OCI-LY3 (cell line): ENCODE measurements around the gene LAMB3.

ENCODE experiments used
- H2AFZ ChIP-seq: fragments of 200-600, 300-600 bp; shearing (Covaris generic); 2 replicates; pipeline ENCODE4 v1.6.0; 2014; ENCODE audit warnings: antibody characterized with exemption, low read depth, low read length
- H3K27ac ChIP-seq: fragments of 200-600, 300-600 bp; sonication (generic); 2 replicates; pipeline ENCODE4 v1.5.1; 2014; ENCODE audit warnings: mild to moderate bottlenecking, low read length, moderate library complexity, mixed read lengths
- H3K27me3 ChIP-seq: fragments of 200-600, 300-600 bp; sonication (generic); 2 replicates; pipeline ENCODE4 v1.6.1; 2014; ENCODE audit warnings: low read depth, low read length, mixed read lengths
- H3K36me3 ChIP-seq: fragments of 200-600, 300-600 bp; sonication (generic); replicated peaks from 2 replicates; pipeline ENCODE3; 2014; ENCODE audit warnings: low read depth, low read length, mixed read lengths
- H3K4me1 ChIP-seq: fragments of 300-600, 200-600 bp; sonication (generic); 2 replicates; pipeline ENCODE4 v1.6.1; 2014; ENCODE audit warnings: low read length, mixed read lengths
- H3K4me2 ChIP-seq: fragments of 200-600, 300-600 bp; sonication (generic); 2 replicates; pipeline ENCODE4 v1.6.1; 2014; ENCODE audit warnings: low read length, mixed read lengths
- H3K4me3 ChIP-seq: fragments of 300-600, 200-600 bp; sonication (generic); 2 replicates; pipeline ENCODE4 v1.5.1; 2014; ENCODE audit warnings: antibody characterized with exemption, mild to moderate bottlenecking, low read length, moderate library complexity
- H3K79me2 ChIP-seq: fragments of 300-600, 200-600 bp; shearing (Covaris generic); 2 replicates; pipeline ENCODE4 v1.6.1; 2014; ENCODE audit warnings: mild to moderate bottlenecking, low read length, mixed read lengths
- H3K9ac ChIP-seq: fragments of 300-600, 200-600 bp; shearing (Covaris generic); 2 replicates; pipeline ENCODE4 v1.6.0; 2014; ENCODE audit warnings: mild to moderate bottlenecking, low read length, moderate library complexity
- H3K9me3 ChIP-seq: fragments of 200-600, 300-600 bp; shearing (Covaris generic); 2 replicates; pipeline ENCODE4 v1.6.1; 2014; ENCODE audit warnings: low read length, mixed read lengths; ENCODE audit not compliant: insufficient read depth
- H4K20me1 ChIP-seq: fragments of 200-600, 300-600 bp; sonication (generic); 2 replicates; pipeline ENCODE4 v1.6.1; 2016; ENCODE audit warnings: low read length, mixed read lengths; ENCODE audit not compliant: insufficient read depth
- EZH2phosphoT487 ChIP-seq: fragments of 200-600 bp; shearing (Covaris generic); IDR thresholded peaks from 2 replicates; pipeline ENCODE4 v1.6.1; 2018; ENCODE audit warnings: antibody characterized with exemption, mixed run types, low read depth
- TF ChIP-seq, protein P1 (sequence below): fragments of 200-600, 300-600 bp; sonication (generic); IDR thresholded peaks from 2 replicates; pipeline ENCODE4 v1.5.1; 2014; ENCODE audit warnings: antibody characterized with exemption, low read length, low read depth

LAMB3 gene

DNA sequence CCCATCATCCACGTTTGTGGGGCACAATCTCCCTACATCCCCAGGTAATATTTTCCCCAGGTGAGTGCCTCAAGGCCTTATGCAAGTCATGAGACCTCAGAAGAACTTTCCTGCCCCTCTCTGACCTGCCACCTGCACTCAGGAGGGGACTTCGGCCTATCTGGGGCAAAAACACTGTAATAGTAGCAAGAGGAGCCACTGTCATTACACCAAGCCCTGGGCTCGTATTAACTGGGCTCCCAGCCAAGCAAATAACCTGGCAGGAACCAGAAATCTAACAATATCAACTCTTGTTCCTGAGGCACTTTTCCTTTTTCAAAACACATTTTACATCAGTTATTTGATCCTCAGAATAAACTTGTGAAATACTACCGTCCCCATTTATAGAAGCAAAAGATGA lies 30.9 kb downstream of the LAMB3 start:
- Histone ChIP-seq H3K4me1 (peaks cover 8% of the 10 kb centered on the region), H3K9ac (no peak overlapping the region), H2AFZ (no peak overlapping the region), H3K4me2 (no peak overlapping the region), H4K20me1 (no peaks in the 10 kb centered on the region), H3K79me2 (no peaks in the 10 kb centered on the region), H3K9me3 (no peaks in the 10 kb centered on the region), H3K27me3 (0 out of 2 replicates have a peak, but pooled peaks cover 5% of the 10 kb centered on the region), H3K4me3 (no peak overlapping the region), H3K27ac (no peak overlapping the region), H3K36me3 (no peaks in the 10 kb centered on the region)
- TF ChIP-seq, protein P1, sequence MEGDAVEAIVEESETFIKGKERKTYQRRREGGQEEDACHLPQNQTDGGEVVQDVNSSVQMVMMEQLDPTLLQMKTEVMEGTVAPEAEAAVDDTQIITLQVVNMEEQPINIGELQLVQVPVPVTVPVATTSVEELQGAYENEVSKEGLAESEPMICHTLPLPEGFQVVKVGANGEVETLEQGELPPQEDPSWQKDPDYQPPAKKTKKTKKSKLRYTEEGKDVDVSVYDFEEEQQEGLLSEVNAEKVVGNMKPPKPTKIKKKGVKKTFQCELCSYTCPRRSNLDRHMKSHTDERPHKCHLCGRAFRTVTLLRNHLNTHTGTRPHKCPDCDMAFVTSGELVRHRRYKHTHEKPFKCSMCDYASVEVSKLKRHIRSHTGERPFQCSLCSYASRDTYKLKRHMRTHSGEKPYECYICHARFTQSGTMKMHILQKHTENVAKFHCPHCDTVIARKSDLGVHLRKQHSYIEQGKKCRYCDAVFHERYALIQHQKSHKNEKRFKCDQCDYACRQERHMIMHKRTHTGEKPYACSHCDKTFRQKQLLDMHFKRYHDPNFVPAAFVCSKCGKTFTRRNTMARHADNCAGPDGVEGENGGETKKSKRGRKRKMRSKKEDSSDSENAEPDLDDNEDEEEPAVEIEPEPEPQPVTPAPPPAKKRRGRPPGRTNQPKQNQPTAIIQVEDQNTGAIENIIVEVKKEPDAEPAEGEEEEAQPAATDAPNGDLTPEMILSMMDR = no peak
- TF ChIP-seq EZH2phosphoT487 = no peak

DNA sequence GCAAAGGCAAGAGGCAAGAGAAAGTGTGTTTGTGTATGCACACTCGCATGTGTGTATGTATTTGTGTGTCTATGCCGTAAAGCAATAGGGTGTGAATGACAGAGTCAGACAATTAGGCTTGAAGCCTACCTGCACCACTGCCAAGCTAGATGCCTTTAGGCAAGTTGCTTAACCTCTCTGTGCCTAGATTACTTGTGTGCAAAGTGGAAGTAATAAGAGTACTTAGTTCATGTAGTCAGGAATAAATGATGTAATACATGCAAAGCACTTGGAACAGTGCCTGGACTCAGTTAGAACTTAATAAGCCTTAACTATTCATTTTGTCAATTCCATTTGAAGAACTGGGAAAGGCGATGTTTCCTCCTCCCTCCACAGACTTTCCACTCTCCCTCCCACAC lies 31.7 kb downstream of the LAMB3 start:
- no peak overlapping the region for H3K9ac ChIP-seq
- 0 out of 2 replicates have a peak, but pooled peaks cover 5% of the 10 kb centered on the region for H3K27me3 ChIP-seq
- H3K4me3 ChIP-seq = no peak overlapping the region
- H4K20me1 ChIP-seq = no peaks in the 10 kb centered on the region
- H3K36me3 ChIP-seq = no peaks in the 10 kb centered on the region
- H3K79me2 ChIP-seq = no peaks in the 10 kb centered on the region
- H3K27ac ChIP-seq = no peak overlapping the region
- H3K4me1 ChIP-seq = peaks cover 8% of the 10 kb centered on the region
- TF ChIP-seq EZH2phosphoT487 = no peak
- TF ChIP-seq, protein P1 = no peak
- H2AFZ ChIP-seq = no peak overlapping the region
- no peak overlapping the region for H3K4me2 ChIP-seq
- H3K9me3 ChIP-seq = no peaks in the 10 kb centered on the region

DNA sequence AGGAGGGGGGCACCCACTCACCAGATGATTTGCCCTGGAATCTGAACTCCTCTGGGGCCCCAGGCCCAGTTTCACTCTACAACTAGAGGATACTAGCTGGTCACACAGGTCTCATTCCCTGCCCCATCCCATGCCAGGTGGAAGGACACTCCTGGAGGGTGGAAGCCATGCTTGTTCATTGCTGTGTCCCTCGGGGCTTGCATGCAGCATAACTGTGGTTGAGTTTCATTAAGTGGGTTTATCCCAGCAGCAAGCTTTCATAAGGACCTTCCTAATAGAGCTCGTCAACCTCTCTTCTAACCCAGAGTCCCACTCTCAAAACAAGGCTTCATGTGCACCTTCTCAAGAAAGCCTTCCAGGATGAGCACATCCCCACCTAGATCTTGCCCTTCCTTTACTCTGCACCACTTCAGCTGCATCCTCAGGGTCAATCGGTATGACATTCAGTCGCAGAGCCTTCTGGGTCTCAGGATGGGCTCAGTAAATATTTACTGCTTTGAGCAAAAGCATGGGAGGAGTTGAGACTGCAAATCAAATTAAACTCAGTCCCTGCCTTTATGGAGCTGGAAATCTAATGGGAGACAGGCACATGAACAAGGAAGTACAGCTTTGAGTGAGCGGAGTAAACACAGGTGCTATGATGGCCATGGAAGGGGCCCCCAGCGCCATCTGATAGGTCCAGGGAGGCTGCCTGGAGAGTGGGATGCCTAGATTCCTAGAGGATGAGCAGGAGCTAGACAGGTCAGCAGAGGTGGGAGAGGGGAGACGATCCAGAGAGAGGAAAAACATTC lies 32.3 kb downstream of the LAMB3 start:
- Histone ChIP-seq H3K4me3 (no peak overlapping the region), H3K4me1 (peaks cover 8% of the 10 kb centered on the region), H3K9me3 (no peaks in the 10 kb centered on the region), H3K9ac (no peak overlapping the region), H2AFZ (no peak overlapping the region), H3K4me2 (no peak overlapping the region), H4K20me1 (no peaks in the 10 kb centered on the region), H3K27ac (no peak overlapping the region), H3K79me2 (no peaks in the 10 kb centered on the region), H3K36me3 (no peaks in the 10 kb centered on the region), H3K27me3 (peaks cover 11% of the 10 kb centered on the region)
- TF ChIP-seq, protein P1 = no peak
- TF ChIP-seq EZH2phosphoT487 = no peak

DNA sequence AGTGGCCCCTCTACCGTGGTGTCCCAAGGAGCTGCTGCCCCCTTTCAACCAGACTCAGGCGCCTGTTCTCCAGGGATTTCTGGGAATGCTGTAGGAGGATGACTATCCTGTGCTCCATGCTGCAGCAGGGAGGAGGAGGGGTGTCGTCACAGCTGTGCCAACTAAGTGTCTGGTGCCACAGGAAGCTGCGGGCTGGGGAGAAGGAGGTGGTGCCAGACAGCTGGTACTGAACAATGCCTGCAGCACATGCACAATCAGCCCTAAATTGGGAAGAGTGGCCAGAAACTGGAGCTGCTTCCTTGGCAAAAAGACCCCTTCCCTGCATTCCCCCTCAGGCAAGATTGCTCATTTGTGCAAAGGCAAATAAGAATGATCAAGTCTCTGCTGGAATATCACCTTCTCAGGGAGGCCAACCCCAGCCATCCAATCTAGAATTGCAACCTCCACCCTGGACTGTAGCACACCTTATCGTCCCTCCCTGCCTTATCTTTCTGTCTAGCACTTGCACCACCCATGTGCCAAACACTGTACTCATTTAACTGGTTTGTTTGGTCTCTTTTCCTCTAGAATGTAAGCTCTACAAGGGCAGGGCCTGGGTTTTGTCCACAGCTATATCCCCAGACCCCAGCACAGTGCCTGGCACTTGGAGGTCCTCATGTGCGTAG lies 33.3 kb downstream of the LAMB3 start:
- no peak overlapping the region for H2AFZ ChIP-seq
- H3K27ac ChIP-seq = no peak overlapping the region
- no peaks in the 10 kb centered on the region for H4K20me1 ChIP-seq
- no peak overlapping the region for H3K4me3 ChIP-seq
- peaks cover 15% of the 10 kb centered on the region for H3K27me3 ChIP-seq
- H3K4me1 ChIP-seq = peaks cover 8% of the 10 kb centered on the region
- TF ChIP-seq, protein P1 = no peak
- TF ChIP-seq EZH2phosphoT487 = no peak
- no peaks in the 10 kb centered on the region for H3K9me3 ChIP-seq
- no peaks in the 10 kb centered on the region for H3K79me2 ChIP-seq
- no peak overlapping the region for H3K4me2 ChIP-seq
- no peaks in the 10 kb centered on the region for H3K36me3 ChIP-seq
- no peak overlapping the region for H3K9ac ChIP-seq
